Aorta (tissue), 5 donors: ENCODE results near the gene LIMS2. TPM values are rescaled to one million over a fixed set of nuclear protein-coding genes. Genes with fewer than 3 reads are reported as not detected.

Source experiments
- ATAC-seq: fragments of 200-7000 bp; cut with Tn5 transposase; one replicate; pipeline ENCODE4 v1.9.1; 2022; ENCODE audit warnings: moderate library complexity; ENCODE audit not compliant: low FRiP score
- DNase-seq, 2 donors: peaks; one replicate each; pipeline ENCODE4 v3.0.0-alpha.2; 2020
- H3K27ac ChIP-seq, 2 donors: one replicate each; pipeline ENCODE4 v1.5.1; 2013; ENCODE audit warnings: low read length in 2 of 2, mild to moderate bottlenecking in 2 of 2, moderate library complexity in 2 of 2, control low read depth in 1 of 2, inconsistent platforms in 1 of 2, low read depth in 1 of 2
- H3K27me3 ChIP-seq, 2 donors: one replicate each; pipeline ENCODE4 v1.6.1; 2013; ENCODE audit warnings: control low read depth in 1 of 2, low read length in 1 of 2, mild to moderate bottlenecking in 1 of 2, moderate library complexity in 1 of 2; ENCODE audit not compliant: insufficient read depth in 2 of 2, control insufficient read depth in 1 of 2
- H3K36me3 ChIP-seq, 2 donors: one replicate each; pipeline ENCODE4 v1.6.1; 2013; ENCODE audit warnings: control low read depth in 1 of 2, low read length in 1 of 2, mild to moderate bottlenecking in 1 of 2; ENCODE audit not compliant: insufficient read depth in 2 of 2, control insufficient read depth in 1 of 2
- H3K4me1 ChIP-seq, 2 donors: one replicate each; pipeline ENCODE4 v1.6.1; 2013; ENCODE audit warnings: low read length in 2 of 2, control low read depth in 1 of 2, mild to moderate bottlenecking in 1 of 2, moderate library complexity in 1 of 2; ENCODE audit not compliant: insufficient read depth in 2 of 2, control insufficient read depth in 1 of 2
- H3K4me3 ChIP-seq, 2 donors: one replicate each; pipeline ENCODE4 v1.5.1; 2013; ENCODE audit warnings: low read length in 2 of 2, control low read depth in 1 of 2, mild to moderate bottlenecking in 1 of 2
- H3K9me3 ChIP-seq: one replicate; pipeline ENCODE4 v1.6.1; 2013; ENCODE audit warnings: mild to moderate bottlenecking, low read length; ENCODE audit not compliant: control insufficient read depth
- WGBS, 2 donors: extraction: QIAGEN DNeasy Blood & Tissue Kit; methylation state at CpG; one replicate each; pipeline ENCODE4 v1.1.7; 2013; 5-methylcytosine and 5-hydroxymethylcytosine counted together
- intact Hi-C, 2 donors: fragments of 100-400 bp; cut with DNase I; formaldehyde crosslinking; loops; one replicate each; pipeline versions ENCODE4 v1.14.2 to v1.15.0; 2022
- polyA plus RNA-seq, 2 donors: library from polyadenylated mRNA; stranded (reverse); fragments of 200-250 nt; gene quantifications; one replicate each; pipeline ENCODE4 v1.2.3, GENCODE V29; 2013
- total RNA-seq, 2 donors: library from RNA; stranded (reverse); fragmentation: NEBNext Ultra II Directional; extraction: Animal tissue kit (Norgen Biotek cat#: 25700); gene quantifications; one replicate each; pipeline ENCODE4 v1.2.1, GENCODE V29; 2021
- donor health status: healthy with polysubstance abuse.
- donor health status: Bipolar disorder and iron deficiency.
- donor health status: DM: no; HTN: no; CAD: no.
- donor health status: DM: no; HTN: no; CAD: no.
- donor health status: DM: yes; HTN: yes; CAD: no.

The LIMS2 gene
- total and polyA plus RNA-seq, 4 donors: 188 to 2,193 (median 218) TPM

DNA sequence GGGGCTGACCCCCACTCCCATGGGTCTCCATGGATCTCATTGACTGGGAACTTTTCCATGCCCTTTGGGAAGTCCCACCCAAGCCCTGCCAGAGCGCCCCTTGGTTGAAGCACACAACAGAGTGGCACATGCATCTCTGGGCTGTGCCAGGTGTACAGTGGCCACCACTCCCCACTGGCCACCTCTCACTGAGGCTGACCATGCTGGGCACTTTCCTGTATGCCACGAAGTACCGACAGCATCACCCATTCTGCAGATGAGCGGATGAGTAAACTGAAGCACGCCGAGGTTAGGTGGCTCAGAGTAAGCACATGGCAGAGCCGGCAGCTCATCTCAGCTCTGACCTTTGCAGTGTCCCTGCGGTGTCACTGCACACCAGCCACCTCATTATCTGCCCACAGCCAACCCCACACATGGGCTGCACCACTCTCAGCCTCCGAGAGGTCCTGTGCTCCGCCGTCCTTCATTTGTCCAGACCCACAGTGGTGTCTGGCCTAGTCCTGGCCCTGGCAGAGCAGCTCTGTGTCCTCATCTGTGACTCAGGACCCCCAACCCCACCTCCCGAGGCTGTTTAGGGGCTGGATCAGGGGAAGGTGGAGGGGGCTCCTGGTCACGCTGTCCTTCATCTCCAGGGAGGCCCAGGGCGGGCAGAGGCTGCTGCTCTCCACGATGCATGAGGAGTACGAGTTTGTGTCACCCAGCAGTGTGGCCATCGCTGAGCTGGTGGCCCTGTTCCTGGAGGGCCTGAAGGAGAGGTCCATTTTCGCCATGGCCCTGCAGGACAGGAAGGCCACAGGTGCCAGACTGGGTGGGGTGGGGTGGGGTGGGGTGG is 47.4 kb downstream of the LIMS2 start:
- no peaks in the 10 kb centered on the region for H3K27me3 ChIP-seq
- intact Hi-C loops: no loop called here
- no peaks in the 10 kb centered on the region for H3K4me1 ChIP-seq
- no peaks in the 10 kb centered on the region for H3K36me3 ChIP-seq
- no peak for ATAC-seq
- WGBS, 2 donors: 86% methylated on average over 18 of the region's 18 CpGs
- H3K9me3 ChIP-seq: no peaks in the 10 kb centered on the region
- no peak overlapping the region for H3K4me3 ChIP-seq
- peak; percentile 40 to 72 for DNase-seq
- H3K27ac ChIP-seq: no peak overlapping the region

DNA sequence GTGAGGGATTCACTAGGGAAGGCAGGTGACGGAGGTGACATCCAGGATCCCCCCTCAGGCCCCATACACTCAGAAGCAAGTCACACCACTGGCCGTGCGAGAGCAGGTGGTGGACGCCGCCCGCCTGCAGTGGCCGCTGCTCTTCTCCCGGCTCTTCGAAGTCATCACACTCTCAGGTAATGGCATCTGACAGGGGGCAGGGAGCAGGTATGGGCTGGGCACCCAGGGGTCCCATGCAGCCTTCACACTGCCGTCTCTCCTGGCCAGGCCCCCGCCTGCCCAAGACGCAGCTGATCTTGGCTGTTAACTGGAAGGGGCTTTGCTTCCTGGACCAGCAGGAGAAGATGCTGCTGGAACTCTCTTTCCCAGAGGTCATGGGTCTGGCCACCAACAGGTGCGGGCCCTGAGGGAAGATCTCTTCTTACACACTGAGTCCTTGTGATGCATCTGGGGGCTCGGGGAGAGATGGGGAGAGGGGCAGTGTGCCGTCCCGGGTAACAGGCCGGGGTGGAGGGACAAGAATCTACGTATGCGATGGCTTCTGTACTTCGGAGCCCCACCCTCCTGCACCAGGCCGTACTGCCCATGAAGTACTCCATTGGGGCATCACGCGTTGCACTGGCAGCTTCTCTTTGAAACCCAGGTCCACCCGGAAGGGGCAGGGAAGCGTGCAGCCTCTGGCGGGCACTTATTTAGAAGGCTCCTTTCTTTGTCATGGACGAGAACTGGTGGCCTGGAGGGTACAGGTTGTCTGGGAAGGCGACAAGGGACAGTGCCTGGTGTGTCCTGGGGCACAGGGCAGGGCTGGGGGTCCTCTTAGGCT is 48.2 kb downstream of the LIMS2 start:
- no peaks in the 10 kb centered on the region for H3K4me1 ChIP-seq
- no peaks in the 10 kb centered on the region for H3K36me3 ChIP-seq
- WGBS, 2 donors: 83 to 85% methylated on average over 28 of the region's 28 CpGs
- intact Hi-C loops: no loop called here
- H3K9me3 ChIP-seq: no peaks in the 10 kb centered on the region
- ATAC-seq (no peak), DNase-seq (peak; percentile 31 to 67)
- H3K27me3 ChIP-seq: no peaks in the 10 kb centered on the region
- no peak overlapping the region for H3K27ac ChIP-seq
- no peak overlapping the region for H3K4me3 ChIP-seq

DNA sequence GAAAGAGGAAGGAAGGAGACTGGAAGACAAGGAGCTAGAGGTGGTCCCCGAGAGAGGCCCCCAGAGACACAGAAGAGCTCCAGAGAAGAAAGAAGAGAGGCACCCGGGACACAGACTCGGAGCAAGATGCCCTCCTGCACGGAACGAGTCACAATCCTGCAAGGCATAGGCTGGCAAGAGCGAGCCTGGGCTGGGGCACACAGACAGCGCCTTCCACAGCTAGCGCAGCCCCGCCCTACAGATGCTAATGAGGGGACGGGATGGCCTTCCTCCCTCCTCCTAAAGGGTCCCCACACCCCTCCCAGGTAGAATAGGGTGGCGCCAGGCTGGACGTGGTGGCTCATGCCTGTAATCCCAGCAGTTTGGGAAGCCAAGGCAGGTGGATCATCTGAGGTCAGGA is 49.2 kb downstream of the LIMS2 start:
- Histone ChIP-seq H3K36me3 (no peaks in the 10 kb centered on the region), H3K4me1 (no peaks in the 10 kb centered on the region), H3K9me3 (no peaks in the 10 kb centered on the region), H3K4me3 (no peak overlapping the region), H3K27me3 (no peaks in the 10 kb centered on the region), H3K27ac (no peak overlapping the region)
- WGBS, 2 donors: 57 to 67% methylated on average over 12 of the region's 12 CpGs
- DNase-seq (peak; percentile 30 to 70), ATAC-seq (no peak)
- intact Hi-C loops: no loop called here

DNA sequence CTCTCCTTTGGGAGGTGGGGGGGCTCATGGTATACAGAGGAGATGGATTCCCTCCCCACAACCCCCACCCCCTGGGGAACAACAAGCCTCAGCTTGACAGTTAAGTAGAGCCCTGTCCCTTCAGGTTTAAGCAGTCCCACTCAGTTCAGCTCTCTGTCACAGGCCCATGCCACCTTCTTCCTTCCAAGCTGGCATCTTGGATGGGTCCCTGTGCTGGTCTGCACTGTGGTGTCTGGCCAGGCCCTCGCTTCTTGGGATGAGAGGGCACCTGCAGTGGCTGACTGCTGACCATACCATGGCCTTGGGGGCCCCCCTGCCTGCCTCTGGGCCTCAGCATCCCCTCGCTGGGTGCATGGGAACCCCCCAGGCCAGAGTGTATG is 49.8 kb downstream of the LIMS2 start:
- H3K27ac ChIP-seq: no peak overlapping the region
- no peaks in the 10 kb centered on the region for H3K36me3 ChIP-seq
- H3K27me3 ChIP-seq: no peaks in the 10 kb centered on the region
- intact Hi-C loops: no loop called here
- H3K9me3 ChIP-seq: no peaks in the 10 kb centered on the region
- DNase-seq: peak; percentile 17 to 51
- WGBS, 2 donors: 87 to 94% methylated on average over 2 of the region's 2 CpGs
- H3K4me1 ChIP-seq: no peaks in the 10 kb centered on the region
- no peak overlapping the region for H3K4me3 ChIP-seq
- ATAC-seq: no peak

DNA sequence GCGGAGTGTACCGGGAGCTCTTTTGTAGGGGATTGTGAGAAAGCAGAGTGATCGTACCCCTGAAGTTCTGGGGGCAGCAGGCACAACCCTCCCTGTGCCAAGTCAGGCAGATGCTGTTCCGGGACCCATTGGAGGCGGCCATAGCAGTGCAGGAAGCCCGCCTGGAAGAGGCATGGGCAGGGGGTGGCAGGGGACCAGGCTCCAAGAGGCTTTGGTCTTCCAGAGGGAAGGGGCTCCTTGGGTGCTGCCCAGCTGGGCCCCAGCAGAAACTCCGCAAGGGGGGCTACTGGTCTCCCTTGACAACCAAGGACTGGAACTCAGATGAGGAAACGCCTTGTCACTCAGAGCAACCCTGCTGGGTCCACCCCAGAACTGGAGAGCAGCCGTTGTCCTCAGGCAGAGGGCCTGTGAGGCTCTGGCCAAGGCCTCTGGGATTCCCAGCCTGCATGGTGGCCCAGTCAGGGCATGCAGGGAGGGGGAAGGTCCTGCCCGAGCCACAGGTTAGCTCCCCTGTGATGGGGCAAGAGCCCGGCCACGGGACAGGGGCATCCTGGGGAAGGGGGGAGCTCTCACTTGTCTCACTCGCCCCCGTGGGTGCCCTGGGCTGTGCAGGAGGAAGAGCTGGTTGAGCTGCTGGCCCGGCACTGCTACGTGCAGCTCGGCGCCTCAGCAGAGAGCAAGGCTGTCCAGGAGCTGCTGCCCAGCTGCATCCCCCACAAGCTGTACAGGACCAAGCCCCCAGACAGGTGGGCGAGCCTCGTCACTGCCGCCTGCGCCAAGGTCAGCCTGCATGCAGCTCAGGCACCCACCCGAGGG is 50.4 kb downstream of the LIMS2 start:
- ATAC-seq (no peak), DNase-seq (peak; percentile 41 to 68)
- Histone ChIP-seq H3K36me3 (no peaks in the 10 kb centered on the region), H3K4me1 (no peaks in the 10 kb centered on the region), H3K27me3 (no peaks in the 10 kb centered on the region), H3K27ac (no peak overlapping the region), H3K4me3 (no peak overlapping the region), H3K9me3 (no peaks in the 10 kb centered on the region)
- WGBS, 2 donors: 86 to 87% methylated on average over 23 of the region's 23 CpGs
- intact Hi-C loops: no loop called here

DNA sequence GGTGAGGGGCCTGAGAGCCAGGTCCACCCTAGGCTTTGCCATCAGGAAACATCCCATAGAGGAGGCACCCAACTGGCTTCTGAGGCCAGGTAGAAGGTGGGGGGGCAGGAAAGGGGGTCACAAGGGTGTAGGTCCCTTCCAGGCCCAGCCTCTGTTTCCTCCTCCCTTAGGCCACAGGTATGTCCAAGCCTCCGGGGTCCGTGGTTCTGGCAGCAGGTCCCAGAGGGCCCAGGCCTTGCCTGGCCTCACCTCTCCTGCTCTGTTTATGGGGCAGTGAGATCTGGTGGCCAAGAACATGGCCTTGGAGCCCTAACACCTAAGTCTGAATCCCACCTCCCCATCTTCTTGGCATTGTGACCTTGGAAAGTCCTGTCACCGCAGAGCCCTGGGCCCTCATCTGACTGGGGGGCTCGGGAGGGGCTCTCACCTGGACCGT is 51.0 kb downstream of the LIMS2 start:
- H3K4me1 ChIP-seq: no peaks in the 10 kb centered on the region
- no peak overlapping the region for H3K27ac ChIP-seq
- intact Hi-C loops: no loop called here
- WGBS, 2 donors: 86 to 89% methylated on average over 5 of the region's 5 CpGs
- DNase-seq: peak; percentile 21 to 62
- no peak overlapping the region for H3K4me3 ChIP-seq
- no peaks in the 10 kb centered on the region for H3K27me3 ChIP-seq
- H3K9me3 ChIP-seq: no peaks in the 10 kb centered on the region
- ATAC-seq: no peak
- no peaks in the 10 kb centered on the region for H3K36me3 ChIP-seq

DNA sequence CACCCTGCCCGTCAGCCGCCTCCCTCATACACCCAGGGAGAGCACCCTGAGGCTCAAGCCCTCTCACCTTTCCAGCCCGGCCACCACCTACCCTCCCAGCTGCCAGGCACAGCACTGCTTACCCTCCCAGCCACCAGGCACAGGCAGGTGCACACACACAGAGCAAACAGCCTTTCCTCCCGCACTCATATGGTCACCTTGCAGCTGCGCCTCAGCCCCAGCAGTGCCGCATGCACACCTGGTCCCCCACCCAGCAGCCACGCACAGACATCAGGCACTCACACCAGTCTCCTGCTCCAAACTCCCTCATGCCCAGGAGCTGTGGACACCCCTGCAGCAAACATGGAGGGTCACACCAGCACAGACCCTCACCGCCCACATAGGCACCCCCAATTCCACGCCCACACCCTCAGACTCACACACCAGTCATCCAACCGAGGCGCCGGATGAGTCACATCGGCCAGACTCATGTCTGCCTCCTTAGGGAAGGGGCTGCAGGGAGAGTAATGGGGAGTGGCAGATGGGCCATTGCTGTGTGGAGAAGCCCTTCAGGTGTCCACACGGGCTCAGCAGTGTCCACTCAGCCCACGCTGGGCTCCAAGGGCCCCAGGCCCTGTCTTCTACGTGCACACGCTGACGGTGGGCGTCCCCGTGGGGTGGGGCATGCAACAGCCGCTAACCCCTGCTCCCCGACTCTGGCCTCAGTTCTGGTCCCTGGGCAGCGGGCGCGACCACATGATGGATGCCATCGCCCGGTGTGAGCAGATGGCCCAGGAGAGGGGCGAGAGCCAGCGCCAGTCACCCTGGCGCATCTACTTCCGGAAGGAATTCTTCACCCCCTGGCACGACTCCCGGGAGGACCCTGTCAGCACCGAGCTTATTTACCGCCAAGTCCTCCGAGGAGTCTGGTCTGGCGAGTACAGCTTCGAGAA is 51.7 kb downstream of the LIMS2 start:
- WGBS, 2 donors: 87 to 92% methylated on average over 36 to 38 of the region's 38 CpGs
- Histone ChIP-seq H3K9me3 (no peaks in the 10 kb centered on the region), H3K36me3 (no peaks in the 10 kb centered on the region), H3K27ac (no peak overlapping the region), H3K4me3 (no peak overlapping the region), H3K27me3 (no peaks in the 10 kb centered on the region), H3K4me1 (no peaks in the 10 kb centered on the region)
- intact Hi-C loops: no loop called here
- ATAC-seq (no peak), DNase-seq (peak; percentile 39 to 69)
